GM19452 (cell line): ENCODE measurements around the gene LHX4.

Experiments
- ATAC-seq: cut with Tn5 transposase; IDR thresholded peaks from one replicate; pipeline ENCODE4 v1.9.1; 2021; ENCODE audit not compliant: unreplicated experiment

The LHX4 gene

GRCh38 chr1:180229483-180230415 is at the start of gene LHX4:
Gene LHX4, plus strand, starts transcription at chr1:180230264. Its CDS starts 266 bp downstream, at chr1:180230530.
- ATAC-seq: no peak

DNA sequence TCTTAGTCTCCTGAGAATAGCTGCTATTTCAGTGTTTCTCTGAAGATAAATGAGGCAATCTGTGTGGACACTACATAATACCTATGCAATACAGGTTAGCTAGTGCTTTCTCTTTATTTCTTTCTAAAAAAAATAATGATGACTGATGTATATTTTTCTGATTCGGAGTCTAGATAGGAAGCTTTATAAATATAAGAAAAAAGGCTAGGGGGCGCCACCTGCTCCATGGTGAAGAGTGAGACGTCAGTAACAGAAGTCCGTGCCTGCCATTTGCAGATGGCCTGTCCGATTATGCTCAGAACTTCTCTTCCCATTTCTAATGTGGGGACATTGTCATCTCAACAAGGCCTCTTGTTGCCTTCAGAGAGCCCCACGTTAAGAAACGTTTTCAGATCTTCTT is 49.0 kb upstream of the LHX4 start:
- ATAC-seq: no peak

DNA sequence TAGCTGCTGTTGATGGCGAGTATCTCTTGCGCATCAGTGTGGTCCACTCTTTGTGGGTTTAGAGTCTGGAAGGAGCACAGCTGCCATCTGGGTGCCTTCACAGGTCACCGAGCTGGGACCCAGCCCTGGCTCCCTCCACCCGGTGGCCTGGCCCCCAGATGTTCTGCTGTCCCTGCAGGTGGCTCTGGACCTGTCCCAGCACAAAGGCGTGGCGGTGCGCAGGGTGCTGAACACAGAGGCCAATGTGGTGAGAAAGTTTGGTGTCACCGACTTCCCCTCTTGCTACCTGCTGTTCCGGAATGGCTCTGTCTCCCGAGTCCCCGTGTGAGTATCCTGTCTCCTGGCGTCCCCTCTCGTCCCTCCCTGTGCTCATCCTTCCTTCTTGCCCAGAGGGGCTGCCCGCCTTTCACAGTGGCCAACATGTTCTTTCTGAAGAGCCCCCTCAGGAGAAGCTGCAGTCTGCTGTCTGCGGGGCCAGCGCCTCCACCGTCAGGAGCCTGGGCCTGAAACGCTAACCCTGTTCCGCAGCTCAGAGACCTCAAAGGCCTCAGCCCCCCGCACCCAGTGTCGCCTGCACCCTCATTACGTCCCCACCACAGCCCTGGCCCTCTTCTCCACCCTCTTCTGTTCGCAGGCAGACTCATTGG is 47.9 kb upstream of the LHX4 start:
- no peak for ATAC-seq

DNA sequence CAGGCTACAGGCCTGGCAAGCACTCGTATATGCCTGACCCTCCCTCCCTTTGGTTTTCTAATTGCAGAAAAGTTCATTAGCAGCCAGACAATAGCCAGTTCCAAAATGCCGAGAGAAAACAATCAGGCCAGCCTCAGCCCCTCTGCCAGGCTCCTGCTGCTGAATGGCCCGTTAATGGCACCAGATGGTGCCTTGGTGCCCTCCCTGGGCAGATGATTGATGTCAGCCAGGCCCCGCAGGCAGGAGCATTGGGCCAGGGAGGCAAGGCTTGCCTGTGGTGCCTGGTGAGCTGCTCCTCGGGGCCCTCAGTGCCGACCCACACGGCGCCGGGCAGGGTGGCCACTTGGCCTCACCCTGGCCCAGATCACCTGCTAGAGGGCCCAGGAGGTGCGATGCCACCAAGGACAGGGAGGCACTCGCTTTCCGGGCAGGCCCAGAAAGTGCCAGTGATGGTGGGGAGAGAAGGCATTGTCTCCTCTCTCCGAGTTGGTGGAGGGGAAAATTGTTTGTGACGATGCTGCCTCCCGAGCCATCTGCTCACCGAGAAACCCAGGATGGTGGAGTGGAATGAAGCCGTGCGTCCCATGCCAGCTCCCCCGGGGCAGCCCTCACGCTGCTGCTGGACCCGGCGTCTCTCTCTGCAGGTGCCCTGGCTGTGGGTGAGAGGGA is 47.3 kb upstream of the LHX4 start:
- ATAC-seq: no peak

GRCh38 chr1:180183426-180183825 is 46.6 kb upstream of the LHX4 start:
- ATAC-seq: no peak

DNA sequence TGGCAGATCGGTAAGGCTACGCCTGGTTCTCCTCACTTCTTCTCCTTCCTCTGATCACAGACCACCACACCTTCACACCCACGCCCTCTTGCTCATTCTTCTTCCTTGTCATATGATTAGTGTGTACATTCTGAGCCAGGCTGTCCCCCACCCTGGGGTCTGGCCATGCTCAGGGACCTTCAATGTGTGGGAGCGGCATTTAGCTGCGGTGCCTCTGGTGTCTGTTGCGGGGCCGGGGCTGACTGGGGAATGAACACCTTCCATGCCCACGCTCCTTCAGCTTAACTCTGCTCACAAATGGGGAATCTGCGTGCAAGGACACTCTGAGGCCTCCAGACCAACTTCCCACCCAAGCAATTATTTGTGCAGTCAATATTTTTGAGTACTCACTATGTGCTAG is 46.0 kb upstream of the LHX4 start:
- no peak for ATAC-seq

DNA sequence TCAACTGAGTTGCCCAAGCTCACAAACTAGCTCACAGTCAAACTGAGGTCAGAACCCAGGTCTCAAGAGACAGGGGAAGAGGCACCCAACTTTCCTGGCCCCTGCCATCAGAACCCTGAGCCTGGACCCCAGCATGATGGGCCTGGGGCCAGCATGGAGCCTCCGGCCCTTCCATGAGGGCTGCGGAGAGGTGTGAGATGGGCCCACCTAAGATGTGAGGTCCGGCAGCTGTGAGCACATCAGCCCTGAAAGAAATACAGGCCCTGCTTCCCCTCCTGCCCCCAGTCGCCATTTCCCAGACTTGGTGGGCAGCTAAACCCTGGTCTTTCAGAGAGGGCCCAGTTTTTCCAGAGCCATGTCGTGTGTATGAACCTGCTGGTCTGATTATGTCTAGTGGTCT is 44.8 kb upstream of the LHX4 start:
- ATAC-seq: no peak

DNA sequence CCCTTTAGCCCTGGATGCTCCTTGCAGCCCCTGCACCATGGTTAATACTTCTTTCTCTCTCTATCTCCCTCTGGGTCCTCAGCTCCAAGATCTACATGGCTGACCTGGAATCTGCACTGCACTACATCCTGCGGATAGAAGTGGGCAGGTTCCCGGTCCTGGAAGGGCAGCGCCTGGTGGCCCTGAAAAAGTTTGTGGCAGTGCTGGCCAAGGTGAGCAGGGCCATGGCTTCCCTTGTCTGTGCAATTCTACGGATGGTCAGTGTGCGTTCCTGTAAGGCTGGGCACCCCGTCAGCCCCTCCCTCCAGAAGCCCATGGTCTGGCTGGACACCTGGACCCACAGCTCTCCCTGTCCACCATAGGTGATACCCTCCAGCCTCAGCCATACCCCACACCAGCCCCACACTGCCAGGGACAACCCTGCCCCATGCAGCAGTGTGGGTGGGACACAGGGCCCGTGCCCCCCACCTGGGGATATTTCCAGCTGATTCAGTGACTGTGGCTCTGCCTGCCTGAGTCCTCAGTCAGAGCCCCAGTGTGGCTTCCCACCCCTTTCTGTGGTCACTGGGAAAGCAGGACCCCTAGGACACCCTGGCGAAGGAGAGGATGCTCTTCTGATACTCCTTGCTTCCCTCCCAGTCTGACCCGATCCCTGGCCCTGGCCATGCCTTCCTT is 44.0 kb upstream of the LHX4 start:
- ATAC-seq: no peak

- ATAC-seq: no peak
Observed at GRCh38 chr1:180186831-180187230, 43.2 kb upstream of the LHX4 start.

DNA sequence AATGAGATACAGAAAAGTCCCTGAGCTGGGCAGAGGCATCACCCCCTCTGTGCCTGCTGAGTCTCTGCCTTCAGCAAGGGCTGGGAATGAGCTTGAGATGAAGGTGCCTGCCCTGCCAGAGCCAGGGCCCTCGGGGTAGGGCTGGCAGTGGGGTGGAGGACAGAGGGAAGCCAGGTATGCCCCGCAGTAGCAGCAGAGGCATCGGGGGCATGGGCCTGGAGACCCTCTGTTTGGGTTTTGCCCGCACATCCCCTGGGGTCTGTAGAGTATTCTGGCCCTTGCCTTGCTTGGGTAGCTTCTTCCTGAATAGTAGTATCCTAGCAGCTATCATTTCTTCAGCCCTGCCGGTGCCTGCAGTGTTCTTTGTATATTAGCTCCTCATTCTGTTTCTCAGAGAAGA is 42.4 kb upstream of the LHX4 start:
- no peak for ATAC-seq

DNA sequence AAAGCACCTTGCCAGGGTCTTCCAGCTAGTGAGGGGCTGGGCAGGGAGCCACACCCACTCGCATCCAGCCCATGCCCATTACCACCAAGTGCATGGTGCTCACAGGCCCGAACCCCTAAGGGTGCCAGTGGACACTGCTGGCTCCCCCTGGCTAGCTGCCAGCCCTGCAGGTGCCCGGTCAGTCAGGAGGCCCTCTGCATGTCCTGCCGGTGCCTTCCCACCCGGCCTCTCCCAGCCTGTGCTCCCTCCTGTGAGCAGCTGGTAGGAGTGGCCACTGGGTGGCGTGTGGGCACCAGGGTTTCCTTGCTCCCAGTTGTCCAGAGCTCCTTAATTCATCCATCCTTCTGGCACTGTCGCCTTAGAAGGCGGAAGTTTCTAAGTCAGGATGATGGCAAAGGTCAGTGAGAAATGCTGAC is 42.0 kb upstream of the LHX4 start:
- ATAC-seq: no peak

GRCh38 chr1:180188684-180189175 is 41.3 kb upstream of the LHX4 start:
- ATAC-seq: no peak

DNA sequence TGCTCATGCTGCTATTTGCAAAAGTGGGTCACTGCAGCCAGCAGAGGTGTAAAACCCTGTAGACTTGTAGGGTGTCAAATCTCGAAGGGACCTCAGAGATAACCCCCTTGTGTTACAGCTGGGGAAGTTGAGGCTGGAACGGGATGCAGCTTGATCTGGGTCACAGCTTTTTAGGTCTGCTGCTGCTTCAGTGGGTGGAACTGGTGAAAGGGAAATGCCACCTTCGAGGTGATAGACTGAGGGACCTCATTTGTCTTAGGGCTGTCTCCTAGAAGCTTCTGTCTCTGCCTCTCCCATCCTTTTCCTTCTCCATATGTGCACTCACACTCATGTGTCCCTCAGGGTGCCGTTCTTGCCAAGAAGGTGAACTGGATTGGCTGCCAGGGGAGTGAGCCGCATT is 40.0 kb upstream of the LHX4 start:
- no peak for ATAC-seq

- ATAC-seq: no peak
Observed at GRCh38 chr1:180192172-180192571, 37.9 kb upstream of the LHX4 start.

- ATAC-seq: no peak
Observed at GRCh38 chr1:180193141-180194047, 36.7 kb upstream of the LHX4 start.

- no peak for ATAC-seq
Observed at GRCh38 chr1:180194048-180194425, 36.0 kb upstream of the LHX4 start.

- ATAC-seq: no peak
Observed at GRCh38 chr1:180194546-180195207, 35.4 kb upstream of the LHX4 start.

DNA sequence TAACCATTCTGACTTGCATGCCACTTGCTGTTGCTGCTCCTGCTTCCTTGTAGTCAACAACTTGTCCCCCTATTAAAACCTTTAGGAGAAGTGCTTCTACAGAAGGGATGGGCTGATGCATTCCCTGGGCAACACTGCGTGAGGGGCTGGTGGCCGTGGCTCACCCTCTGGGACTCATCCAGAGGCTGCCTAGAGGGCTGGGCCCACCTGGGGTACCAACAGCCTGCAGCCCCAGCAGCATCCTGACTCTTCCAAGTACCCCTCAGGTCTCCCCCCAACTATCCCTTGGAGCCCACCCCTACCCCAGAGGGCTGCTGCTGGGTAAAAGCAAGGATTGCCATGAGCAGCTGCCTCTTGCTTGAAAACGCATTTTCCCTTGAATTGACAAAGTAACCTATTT is 34.7 kb upstream of the LHX4 start:
- no peak for ATAC-seq

DNA sequence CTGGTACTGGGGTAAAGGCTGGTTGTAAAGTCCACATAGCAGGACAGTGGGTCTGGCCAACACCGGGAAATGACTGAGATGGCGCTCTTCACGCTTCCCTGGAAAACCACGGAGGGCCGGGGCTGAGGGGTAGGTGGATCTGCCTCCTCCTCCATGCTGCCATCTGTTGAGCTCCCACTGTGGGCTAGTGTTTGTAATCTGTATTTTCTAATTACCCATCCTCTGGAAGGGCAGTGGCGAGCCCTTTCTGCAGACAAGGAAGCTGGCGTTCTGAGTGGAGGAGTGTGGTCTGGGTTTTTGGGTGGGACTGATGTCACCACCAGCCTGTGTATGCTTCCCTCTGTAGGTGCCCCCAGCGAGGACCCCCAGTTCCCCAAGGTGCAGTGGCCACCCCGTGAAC is 34.1 kb upstream of the LHX4 start:
- no peak for ATAC-seq
